Peyer's patch (tissue), 4 donors: ENCODE results near the gene RPS10. TPM values are rescaled to one million over a fixed set of nuclear protein-coding genes. Genes with fewer than 3 reads are reported as not detected.

ENCODE experiments used
- DNase-seq, 3 donors: peaks; one replicate each; pipeline ENCODE4 v3.0.0-alpha.2; 2017 to 2019
- H3K27ac ChIP-seq, 4 donors: fragments of 200-600 bp; sonication (generic); one replicate each; pipeline ENCODE4 v1.5.1; 2016 to 2019
- H3K27me3 ChIP-seq, 2 donors: fragments of 200-600 bp; sonication (generic); one replicate each; pipeline ENCODE4 v1.5.1; 2019
- H3K36me3 ChIP-seq, 3 donors: fragments of 200-600 bp; sonication (generic); one replicate each; pipeline ENCODE4 v1.5.1; 2016 to 2019
- H3K4me1 ChIP-seq, 4 donors: fragments of 200-600 bp; sonication (generic); one replicate each; pipeline ENCODE4 v1.5.1; 2016 to 2019
- H3K4me3 ChIP-seq, 4 donors: fragments of 200-600 bp; sonication (generic); 1 replicate in 3 of 4; 2 replicates in 1 of 4; pipeline ENCODE4 v1.5.1; 2016 to 2019; ENCODE audit warnings: mild to moderate bottlenecking in 1 of 4
- H3K9me3 ChIP-seq, 4 donors: fragments of 200-600 bp; sonication (generic); one replicate each; pipeline ENCODE4 v1.5.1; 2016 to 2019; ENCODE audit warnings: mild to moderate bottlenecking in 1 of 4
- CTCF ChIP-seq, 6 experiments: fragments of 450-650 bp in 4 of 6; fragments of 200-600 bp in 2 of 6; sonication (generic) in 1 of 6; IDR thresholded peaks; one replicate each; pipeline ENCODE4 v1.5.1; 2017 to 2019; ENCODE audit warnings: antibody characterized with exemption in 6 of 6, mild to moderate bottlenecking in 3 of 6, moderate library complexity in 1 of 6
- POLR2A ChIP-seq, 2 donors: fragments of 450-650 bp; IDR thresholded peaks; one replicate each; pipeline ENCODE4 v1.5.1; 2017; ENCODE audit warnings: antibody characterized with exemption in 2 of 2, mild to moderate bottlenecking in 2 of 2, moderate library complexity in 2 of 2
- total RNA-seq, 4 donors: library from RNA; depleted of rRNA; stranded (reverse); fragments of >200 nt; gene quantifications; one replicate each; pipeline ENCODE4 v1.1.0, GENCODE V29; 2016

The RPS10 gene
- total RNA-seq, 4 donors from 2014 or later, result 729 to 2,642 (median 1,002) TPM

- Histone ChIP-seq H3K27ac (no peak overlapping the region), H3K9me3 (no peaks in the 10 kb centered on the region), H3K27me3 (no peaks in the 10 kb centered on the region), H3K4me1 (peaks cover 0 to 14% (median 0%) of the 10 kb centered on the region in 4 donors), H3K4me3 (no peak overlapping the region), H3K36me3 (no peaks in the 10 kb centered on the region)
- no peak for DNase-seq
- TF ChIP-seq CTCF (IDR thresholded peaks at IDR 0.05) (no peak), POLR2A (IDR thresholded peaks at IDR 0.05) (no peak)
Observed at GRCh38 chr6:34385793-34386195, 40.1 kb downstream of the RPS10 start.

GRCh38 chr6:34384321-34385153, 41.3 kb downstream of the RPS10 start:
- Histone ChIP-seq H3K4me1 (peaks cover 0 to 10% (median 0%) of the 10 kb centered on the region in 4 donors), H3K27me3 (no peaks in the 10 kb centered on the region), H3K36me3 (no peaks in the 10 kb centered on the region), H3K4me3 (no peak overlapping the region), H3K9me3 (no peaks in the 10 kb centered on the region), H3K27ac (peak overlapping the region in 1 of 4 donors; percentile 3)
- DNase-seq, result no peak
- TF ChIP-seq POLR2A (IDR thresholded peaks at IDR 0.05) (no peak), CTCF (IDR thresholded peaks at IDR 0.05) (no peak)

- no peaks in the 10 kb centered on the region for H3K27me3 ChIP-seq
- no peak for TF ChIP-seq POLR2A (IDR thresholded peaks at IDR 0.05)
- TF ChIP-seq CTCF (IDR thresholded peaks at IDR 0.05), result no peak
- H3K36me3 ChIP-seq, result no peaks in the 10 kb centered on the region
- DNase-seq, result no peak
- H3K9me3 ChIP-seq, result no peaks in the 10 kb centered on the region
- H3K4me1 ChIP-seq, result peaks cover 0 to 10% (median 0%) of the 10 kb centered on the region in 4 donors
- peak overlapping the region in 2 of 4 donors; percentile 3 to 19 for H3K27ac ChIP-seq
- H3K4me3 ChIP-seq, result no peak overlapping the region
Observed at GRCh38 chr6:34383656-34384320, 42.1 kb downstream of the RPS10 start.

GRCh38 chr6:34383161-34383631, 42.7 kb downstream of the RPS10 start:
- H3K27me3 ChIP-seq, result no peaks in the 10 kb centered on the region
- H3K27ac ChIP-seq, result peak overlapping the region in 1 of 4 donors; percentile 19
- H3K36me3 ChIP-seq, result no peaks in the 10 kb centered on the region
- peaks cover 0 to 10% (median 0%) of the 10 kb centered on the region in 4 donors for H3K4me1 ChIP-seq
- TF ChIP-seq POLR2A (IDR thresholded peaks at IDR 0.05), result no peak
- TF ChIP-seq CTCF (IDR thresholded peaks at IDR 0.05), result no peak
- DNase-seq, result no peak
- H3K9me3 ChIP-seq, result no peaks in the 10 kb centered on the region
- H3K4me3 ChIP-seq, result no peak overlapping the region

- H3K4me3 ChIP-seq, result no peak overlapping the region
- H3K27ac ChIP-seq, result no peak overlapping the region
- H3K27me3 ChIP-seq, result no peaks in the 10 kb centered on the region
- no peaks in the 10 kb centered on the region for H3K36me3 ChIP-seq
- no peaks in the 10 kb centered on the region for H3K9me3 ChIP-seq
- peaks cover 0 to 10% (median 0%) of the 10 kb centered on the region in 4 donors for H3K4me1 ChIP-seq
- DNase-seq, result no peak
- TF ChIP-seq CTCF (IDR thresholded peaks at IDR 0.05) (no peak), POLR2A (IDR thresholded peaks at IDR 0.05) (no peak)
Observed at GRCh38 chr6:34381081-34381480, 44.8 kb downstream of the RPS10 start.
